Measurements from ENCODE around the gene COPZ2. TPM values are rescaled to one million over a fixed set of nuclear protein-coding genes. Genes with fewer than 3 reads are reported as not detected.

COPZ2 gene
- polyA plus RNA-seq, 1 of the 3 experiments (the other 2 are of a cell fraction), result 36.9 TPM

- H3K9me2 ChIP-seq, result no peaks in the 10 kb centered on the region
- H3F3A ChIP-seq (replicated peaks; ENCODE audit: insufficient read depth), result peaks cover 15% of the 10 kb centered on the region
- peaks cover 56% of the 10 kb centered on the region for H4K20me1 ChIP-seq (ENCODE audit: insufficient read depth)
- H3K9me3 ChIP-seq, result no peaks in the 10 kb centered on the region
- H3K27ac ChIP-seq (ENCODE audit: low read depth in 2 of 2, low read length in 1 of 2), result peak overlapping the region in 1 of 2 experiments; percentile 55; a peak in 3 of 4 replicates
- peaks cover 59% of the 10 kb centered on the region for H3K79me2 ChIP-seq (ENCODE audit: insufficient read depth)
- no peak for DNase-seq
- no peaks in the 10 kb centered on the region for H3K27me3 ChIP-seq (ENCODE audit: insufficient read depth)
- H3K36me3 ChIP-seq (replicated peaks in 1 of 2; ENCODE audit: control insufficient read depth in 1 of 2, insufficient read depth in 2 of 2, low read length in 1 of 2), result peaks cover 38 to 78% of the 10 kb centered on the region in 2 experiments
- H3K4me2 ChIP-seq, result no peak overlapping the region
- POLR2A ChIA-PET, result interaction anchor here (1.2 to 2.9 kb wide), 5 partner anchors 9 to 30 kb away, joined by 4 to 18 read pairs (median 5); no protein-coding TSS in a partner anchor
- 96% methylated on average over 10 of the region's 10 CpGs for WGBS (ENCODE audit: low lambda C conversion rate)
- 0 out of 2 replicates have a peak overlapping the region, but pooled peaks have one; percentile 12 for H3K9ac ChIP-seq
- no peak overlapping the region for H3K4me3 ChIP-seq (ENCODE audit: low read depth in 2 of 2, low read length in 1 of 2)
- H3K4me1 ChIP-seq (ENCODE audit: control insufficient read depth in 1 of 2, insufficient read depth in 2 of 2, low read depth in 1 of 2, low read length in 1 of 2), result peaks cover 40 to 53% of the 10 kb centered on the region in 2 experiments
- no peak overlapping the region for H2AFZ ChIP-seq (ENCODE audit: low read depth)
- no peak for TF ChIP-seq CHD2 (IDR thresholded peaks at IDR 0.05; ENCODE audit: low read length, partially characterized antibody)
- no peak for TF ChIP-seq YY1 (IDR thresholded peaks at IDR 0.05; ENCODE audit: low read depth)
- no peak for TF ChIP-seq MEF2A (IDR thresholded peaks at IDR 0.05; ENCODE audit: borderline replicate concordance, low read depth)
- TF ChIP-seq USF2 (IDR thresholded peaks at IDR 0.05; ENCODE audit: borderline replicate concordance, low read depth, low read length), result no peak
- no peak for TF ChIP-seq RFX5 (IDR thresholded peaks at IDR 0.05; ENCODE audit: low read length)
- CTCF ChIA-PET, result interaction anchor here (0.7 to 44.3 kb wide), 11 partner anchors 8 to 562 kb away, joined by 3 to 1200 read pairs (median 6); partner anchors contain the start of genes COPZ2 and NFE2L1
These were observed 18.7 kb upstream of the COPZ2 start for GRCh38 chr17:48056246-48056745.

- CTCF ChIA-PET, result interaction anchor here (0.6 to 44.3 kb wide), 11 partner anchors 8 to 563 kb away, joined by 3 to 1200 read pairs (median 6); partner anchors contain the start of genes COPZ2 and NFE2L1
- Histone ChIP-seq H3K27ac (ENCODE audit: low read depth in 2 of 2, low read length in 1 of 2) (peak overlapping the region; percentile 55 to 78; a peak in 3 of 4 replicates), H3K36me3 (replicated peaks in 1 of 2; ENCODE audit: control insufficient read depth in 1 of 2, insufficient read depth in 2 of 2, low read length in 1 of 2) (peaks cover 42 to 82% of the 10 kb centered on the region in 2 experiments), H3F3A (replicated peaks; ENCODE audit: insufficient read depth) (peaks cover 18% of the 10 kb centered on the region), H3K4me1 (ENCODE audit: control insufficient read depth in 1 of 2, insufficient read depth in 2 of 2, low read depth in 1 of 2, low read length in 1 of 2) (peaks cover 46 to 59% of the 10 kb centered on the region in 2 experiments), H3K9ac (0 out of 2 replicates have a peak overlapping the region, but pooled peaks have one; percentile 12), H2AFZ (ENCODE audit: low read depth) (no peak overlapping the region), H3K79me2 (ENCODE audit: insufficient read depth) (peaks cover 65% of the 10 kb centered on the region), H3K9me2 (no peaks in the 10 kb centered on the region), H3K4me3 (ENCODE audit: low read depth in 2 of 2, low read length in 1 of 2) (peak overlapping the region in 1 of 2 experiments; percentile 42; a peak in 1 of 4 replicates), H3K4me2 (peak overlapping the region; percentile 88), H3K9me3 (no peaks in the 10 kb centered on the region), H4K20me1 (ENCODE audit: insufficient read depth) (peaks cover 60% of the 10 kb centered on the region), H3K27me3 (ENCODE audit: insufficient read depth) (no peaks in the 10 kb centered on the region)
- POLR2A ChIA-PET, result interaction anchor here (1.2 to 2.9 kb wide), 4 partner anchors 10 to 18 kb away, joined by 4 to 18 read pairs (median 4); no protein-coding TSS in a partner anchor
- 75% methylated on average over 5 of the region's 5 CpGs for WGBS (ENCODE audit: low lambda C conversion rate)
- no peak for DNase-seq
- TF ChIP-seq RXRA (IDR thresholded peaks at IDR 0.05; ENCODE audit: borderline replicate concordance, low read depth) (no peak), CTCF (IDR thresholded peaks at IDR 0.05) (no peak), GATA2 (CRISPR knock-in tag; IDR thresholded peaks at IDR 0.05) (peak; percentile 14; the same call in 1 of the 2 replicates), FOXM1 (IDR thresholded peaks at IDR 0.05; ENCODE audit: low read depth) (no peak), POLR2AphosphoS5 (IDR thresholded peaks at IDR 0.05; ENCODE audit: low read depth, low read length) (peak; percentile 14; the same call in 1 of the 2 replicates), PBX3 (IDR thresholded peaks at IDR 0.05) (no peak), RCOR1 (IDR thresholded peaks at IDR 0.05; ENCODE audit: low read length) (no peak)
These were observed 18.1 kb upstream of the COPZ2 start for GRCh38 chr17:48055531-48056245.

Measured in SK-N-SH (cell line).